ENCODE measurements around the gene PUM2. TPM values are rescaled to one million over a fixed set of nuclear protein-coding genes. Genes with fewer than 3 reads are reported as not detected.

PUM2 gene
- total RNA-seq, 1 experiment from 2014 or later, result 105 TPM

DNA sequence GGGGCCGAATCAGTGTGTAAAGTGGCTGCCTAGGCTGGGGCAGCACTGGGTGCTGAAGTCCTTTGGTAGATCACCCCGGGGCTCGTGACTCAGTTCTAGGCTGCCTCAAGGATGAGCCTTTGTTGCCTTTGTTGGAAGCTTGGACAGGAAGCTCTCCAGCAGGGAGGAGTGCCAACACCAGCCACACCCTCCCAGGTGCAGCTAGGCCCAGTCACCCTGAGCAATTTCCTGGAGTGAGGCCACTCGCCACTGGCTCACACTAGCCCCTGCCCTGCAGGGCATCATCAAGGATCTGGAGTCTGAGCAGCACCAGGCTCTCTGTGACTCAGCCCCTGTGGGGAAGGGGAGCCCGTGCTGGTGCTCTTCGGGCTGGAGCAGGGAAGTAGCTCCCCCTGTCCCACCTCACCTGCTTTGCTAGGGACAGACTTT lies 119.0 kb downstream of the PUM2 start (continued):
- TF ChIP-seq, protein P1, sequence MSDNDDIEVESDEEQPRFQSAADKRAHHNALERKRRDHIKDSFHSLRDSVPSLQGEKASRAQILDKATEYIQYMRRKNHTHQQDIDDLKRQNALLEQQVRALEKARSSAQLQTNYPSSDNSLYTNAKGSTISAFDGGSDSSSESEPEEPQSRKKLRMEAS (IDR thresholded peaks at IDR 0.05), result no peak
- peak; percentile 29 for TF ChIP-seq POLR2A (IDR thresholded peaks at IDR 0.05; ENCODE audit: borderline replicate concordance, extremely low read depth, insufficient read depth, insufficient read length)

GRCh38 chr2:20231159-20231558 lies 119.5 kb downstream of the PUM2 start:
- peaks cover 19 to 48% of the 10 kb centered on the region in 2 experiments for H3K4me1 ChIP-seq (ENCODE audit: control insufficient read depth in 1 of 2, insufficient read depth in 2 of 2, low read length in 2 of 2)
- no peaks in the 10 kb centered on the region for H3K27me3 ChIP-seq (ENCODE audit: insufficient read depth, low read length)
- H3K4me2 ChIP-seq (ENCODE audit: low read length), result peak overlapping the region; percentile 62
- no peaks in the 10 kb centered on the region for H3K9me2 ChIP-seq (ENCODE audit: insufficient read depth)
- CTCF ChIA-PET, result interaction anchor here (1.7 to 2.0 kb wide), 2 partner anchors 60 to 96 kb away, joined by 4 to 9 read pairs; no protein-coding TSS in a partner anchor
- intact Hi-C loops (cut with micrococcal nuclease), result loop anchor here (5.0 kb wide), 1 partner anchor 104 kb away; no protein-coding TSS in a partner anchor
- peak overlapping the region; percentile 60 for H2AFZ ChIP-seq (ENCODE audit: low read depth, low read length, poor library complexity, severe bottlenecking)
- no peaks in the 10 kb centered on the region for H3K9me3 ChIP-seq (ENCODE audit: control insufficient read depth in 1 of 2, insufficient read depth in 1 of 2, low read depth in 1 of 2, low read length in 2 of 2)
- H3K27ac ChIP-seq (ENCODE audit: low read depth, low read length), result peak overlapping the region; percentile 58
- POLR2A ChIA-PET, result interaction anchor here (1.4 to 1.5 kb wide), 3 partner anchors 8 to 41 kb away, joined by 3 to 6 read pairs (median 4); no protein-coding TSS in a partner anchor
- RAD21 ChIA-PET (ENCODE audit: low non-redundant PET in 1 of 2, low total read pairs in 2 of 2, uncharacterized antibody in 2 of 2, unreplicated experiment in 2 of 2), result interaction anchor here in 1 of 2 experiments (0.6 kb wide), 1 partner anchor 122 kb away, joined by 3 read pairs; no protein-coding TSS in a partner anchor
- no peaks in the 10 kb centered on the region for H4K20me1 ChIP-seq (ENCODE audit: insufficient read depth)
- TF ChIP-seq JUND (IDR thresholded peaks at IDR 0.05), result no peak
- no peak for TF ChIP-seq ELF1 (IDR thresholded peaks at IDR 0.05; ENCODE audit: borderline replicate concordance, low read depth)
- no peak for TF ChIP-seq CTCF (IDR thresholded peaks at IDR 0.05 in 2 of 3, conservative IDR thresholded peaks at IDR 0.05 in 1 of 3; ENCODE audit: borderline replicate concordance in 1 of 3, insufficient read depth in 1 of 3, low read depth in 2 of 3, low read length in 2 of 3)
- TF ChIP-seq SIN3A (IDR thresholded peaks at IDR 0.05; ENCODE audit: low read depth), result no peak
- no peak for TF ChIP-seq TCF7L2 (IDR thresholded peaks at IDR 0.05; ENCODE audit: borderline replicate concordance, extremely low read depth, insufficient read depth, insufficient read length)
- TF ChIP-seq ZFX (IDR thresholded peaks at IDR 0.05), result no peak
- TF ChIP-seq ZNF274 (IDR thresholded peaks at IDR 0.05; ENCODE audit: low read depth, low read length), result no peak
- no peak for TF ChIP-seq EZH2phosphoT487 (IDR thresholded peaks at IDR 0.05; ENCODE audit: borderline replicate concordance)
- TF ChIP-seq POLR2AphosphoS5 (IDR thresholded peaks at IDR 0.05; ENCODE audit: low read depth, low read length), result no peak
- TF ChIP-seq, protein P2, sequence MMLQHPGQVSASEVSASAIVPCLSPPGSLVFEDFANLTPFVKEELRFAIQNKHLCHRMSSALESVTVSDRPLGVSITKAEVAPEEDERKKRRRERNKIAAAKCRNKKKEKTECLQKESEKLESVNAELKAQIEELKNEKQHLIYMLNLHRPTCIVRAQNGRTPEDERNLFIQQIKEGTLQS (IDR thresholded peaks at IDR 0.05), result no peak
- TF ChIP-seq EGR1 (IDR thresholded peaks at IDR 0.05; ENCODE audit: low read depth), result no peak
- TF ChIP-seq CEBPB (IDR thresholded peaks at IDR 0.05; ENCODE audit: low read depth), result no peak
- TF ChIP-seq YY1 (IDR thresholded peaks at IDR 0.05; ENCODE audit: extremely low read depth, insufficient replicate concordance, low read depth, low read length), result no peak
- TF ChIP-seq, protein P1 (IDR thresholded peaks at IDR 0.05), result no peak
- no peak for TF ChIP-seq CBX3 (IDR thresholded peaks at IDR 0.05; ENCODE audit: low read depth)
- TF ChIP-seq FOSL1 (IDR thresholded peaks at IDR 0.05; ENCODE audit: low read depth), result no peak
- TF ChIP-seq, protein P3, sequence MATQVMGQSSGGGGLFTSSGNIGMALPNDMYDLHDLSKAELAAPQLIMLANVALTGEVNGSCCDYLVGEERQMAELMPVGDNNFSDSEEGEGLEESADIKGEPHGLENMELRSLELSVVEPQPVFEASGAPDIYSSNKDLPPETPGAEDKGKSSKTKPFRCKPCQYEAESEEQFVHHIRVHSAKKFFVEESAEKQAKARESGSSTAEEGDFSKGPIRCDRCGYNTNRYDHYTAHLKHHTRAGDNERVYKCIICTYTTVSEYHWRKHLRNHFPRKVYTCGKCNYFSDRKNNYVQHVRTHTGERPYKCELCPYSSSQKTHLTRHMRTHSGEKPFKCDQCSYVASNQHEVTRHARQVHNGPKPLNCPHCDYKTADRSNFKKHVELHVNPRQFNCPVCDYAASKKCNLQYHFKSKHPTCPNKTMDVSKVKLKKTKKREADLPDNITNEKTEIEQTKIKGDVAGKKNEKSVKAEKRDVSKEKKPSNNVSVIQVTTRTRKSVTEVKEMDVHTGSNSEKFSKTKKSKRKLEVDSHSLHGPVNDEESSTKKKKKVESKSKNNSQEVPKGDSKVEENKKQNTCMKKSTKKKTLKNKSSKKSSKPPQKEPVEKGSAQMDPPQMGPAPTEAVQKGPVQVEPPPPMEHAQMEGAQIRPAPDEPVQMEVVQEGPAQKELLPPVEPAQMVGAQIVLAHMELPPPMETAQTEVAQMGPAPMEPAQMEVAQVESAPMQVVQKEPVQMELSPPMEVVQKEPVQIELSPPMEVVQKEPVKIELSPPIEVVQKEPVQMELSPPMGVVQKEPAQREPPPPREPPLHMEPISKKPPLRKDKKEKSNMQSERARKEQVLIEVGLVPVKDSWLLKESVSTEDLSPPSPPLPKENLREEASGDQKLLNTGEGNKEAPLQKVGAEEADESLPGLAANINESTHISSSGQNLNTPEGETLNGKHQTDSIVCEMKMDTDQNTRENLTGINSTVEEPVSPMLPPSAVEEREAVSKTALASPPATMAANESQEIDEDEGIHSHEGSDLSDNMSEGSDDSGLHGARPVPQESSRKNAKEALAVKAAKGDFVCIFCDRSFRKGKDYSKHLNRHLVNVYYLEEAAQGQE (IDR thresholded peaks at IDR 0.05; ENCODE audit: low read depth), result no peak
- no peaks in the 10 kb centered on the region for H3K79me2 ChIP-seq (ENCODE audit: insufficient read depth, low read length)
- no TSS peak for BruUV-seq (replicated peaks)
- H3K9ac ChIP-seq (ENCODE audit: low read length), result peak overlapping the region; percentile 16
- no peaks in the 10 kb centered on the region for H3K36me3 ChIP-seq (ENCODE audit: control insufficient read depth in 1 of 2, insufficient read depth in 2 of 2, low read length in 2 of 2)
- DNase-seq (ENCODE audit: low read depth, low spot score), result no peak
- ATAC-seq, result peak; percentile 21
- H3K4me3 ChIP-seq (replicated peaks in 1 of 2; ENCODE audit: low read depth in 1 of 2, low read length in 2 of 2), result peak overlapping the region in 1 of 2 experiments; percentile 25; a peak in 2 of 4 replicates

Data from HCT116 (cell line).